B cell (primary cell): ENCODE data around the gene SLC25A26. TPM values are rescaled to one million over a fixed set of nuclear protein-coding genes. Genes with fewer than 3 reads are reported as not detected.

ENCODE experiments used
- ATAC-seq: fragments of 200-7000 bp; cut with Tn5 transposase; one replicate; pipeline ENCODE4 v1.10.0; 2021; ENCODE audit warnings: low read depth, mild to moderate bottlenecking, moderate number of reproducible peaks, moderate library complexity
- CTCF ChIA-PET: fragments of 350-600 bp; sonication (Branson Sonifier 250); formaldehyde crosslinking; loops from one replicate; lab custom pipeline; 2021; ENCODE audit warnings: antibody characterized with exemption, inconsistent platforms; lab: Charles Lee
- POLR2A ChIA-PET: fragments of 350-600 bp; sonication (Branson Sonifier 250); formaldehyde crosslinking; loops from one replicate; lab custom pipeline; 2021; ENCODE audit warnings: antibody characterized with exemption; lab: Charles Lee
- DNase-seq: peaks from one replicate; pipeline ENCODE4 v3.0.0; 2013
- H2AFZ ChIP-seq: 2 replicates; pipeline ENCODE4 v1.6.1; 2012; ENCODE audit warnings: mild to moderate bottlenecking, low read depth, low read length; ENCODE audit not compliant: insufficient read depth, poor library complexity, severe bottlenecking
- H3K27ac ChIP-seq, 2 donors: 1 replicate in 1 of 2; 2 replicates in 1 of 2; pipeline ENCODE4 v1.5.1; 2012 to 2013; ENCODE audit warnings: low read length in 2 of 2, mild to moderate bottlenecking in 2 of 2, moderate library complexity in 1 of 2
- H3K27me3 ChIP-seq, 4 experiments: fragments of 200-600 bp in 1 of 4; sonication (generic) in 1 of 4; replicated peaks in 1 of 4; 1 replicate in 2 of 4; 2 replicates in 2 of 4; pipeline versions ENCODE4 v1.6.1 to v1.7.0; 2013 to 2016; ENCODE audit warnings: low read length in 3 of 4, mild to moderate bottlenecking in 2 of 4, mixed read lengths in 1 of 4, moderate library complexity in 1 of 4; ENCODE audit not compliant: insufficient read depth in 4 of 4, control insufficient read depth in 3 of 4; ENCODE audit errors: control extremely low read depth in 1 of 4
- H3K36me3 ChIP-seq, 2 experiments: replicated peaks in 1 of 2; 1 replicate in 1 of 2; 2 replicates in 1 of 2; pipeline versions ENCODE4 v1.6.1 to v1.7.1; 2013; ENCODE audit warnings: low read length in 1 of 2; ENCODE audit not compliant: insufficient read depth in 2 of 2, control insufficient read depth in 1 of 2; ENCODE audit errors: control extremely low read depth in 1 of 2, extremely low read depth in 1 of 2
- H3K4me1 ChIP-seq, 2 donors: fragments of 200-600 bp in 1 of 2; sonication (generic) in 1 of 2; 1 replicate in 1 of 2; 2 replicates in 1 of 2; pipeline versions ENCODE4 v1.5.1 to v1.6.1; 2013 to 2017; ENCODE audit warnings: low read length in 2 of 2; ENCODE audit not compliant: control insufficient read depth in 2 of 2, insufficient read depth in 2 of 2
- H3K4me2 ChIP-seq: replicated peaks from 2 replicates; pipeline ENCODE3; 2012; ENCODE audit warnings: mild to moderate bottlenecking, low read depth, low read length; ENCODE audit not compliant: poor library complexity, severe bottlenecking
- H3K4me3 ChIP-seq, 5 experiments: fragments of 200-600 bp in 1 of 5; sonication (generic) in 1 of 5; 1 replicate in 3 of 5; 2 replicates in 2 of 5; pipeline versions ENCODE4 v1.5.1 to v1.7.0; 2011 to 2016; ENCODE audit warnings: low read length in 4 of 5, mild to moderate bottlenecking in 4 of 5, low read depth in 2 of 5, control low read depth in 1 of 5, moderate library complexity in 1 of 5; ENCODE audit not compliant: insufficient read depth in 1 of 5; ENCODE audit errors: control extremely low read depth in 1 of 5, extremely low read depth in 1 of 5
- H3K79me2 ChIP-seq: fragments of 200-600 bp; sonication (generic); one replicate; pipeline ENCODE4 v1.6.0; 2016; ENCODE audit warnings: low read length; ENCODE audit not compliant: control insufficient read depth, insufficient read depth
- H3K9ac ChIP-seq: fragments of 200-600 bp; sonication (generic); 2 replicates; pipeline ENCODE4 v1.6.1; 2017; ENCODE audit warnings: mild to moderate bottlenecking, low read length, moderate library complexity
- H3K9me3 ChIP-seq, 3 donors: one replicate each; pipeline versions ENCODE4 v1.6.1 to v1.7.1; 2013; ENCODE audit warnings: low read length in 2 of 3; ENCODE audit not compliant: control insufficient read depth in 2 of 3, insufficient read depth in 1 of 3; ENCODE audit errors: control extremely low read depth in 1 of 3
- H4K20me1 ChIP-seq: 2 replicates; pipeline ENCODE4 v1.6.0; 2012; ENCODE audit warnings: mild to moderate bottlenecking, low read length; ENCODE audit not compliant: insufficient read depth, control insufficient read depth, poor library complexity, severe bottlenecking
- H3K27ac Mint-ChIP-seq: one replicate; pipeline ENCODE4 v1.8.0; 2021; ENCODE audit warnings: mixed read lengths
- H3K27me3 Mint-ChIP-seq: one replicate; pipeline ENCODE4 v1.8.0; 2021; ENCODE audit warnings: mixed read lengths
- H3K4me1 Mint-ChIP-seq: one replicate; pipeline ENCODE4 v1.8.0; 2021; ENCODE audit warnings: mixed read lengths
- H3K4me3 Mint-ChIP-seq: one replicate; pipeline ENCODE4 v1.8.0; 2021; ENCODE audit warnings: mixed read lengths
- H3K9me3 Mint-ChIP-seq: one replicate; pipeline ENCODE4 v1.8.0; 2022; ENCODE audit warnings: mixed read lengths; ENCODE audit not compliant: insufficient read depth
- CTCF ChIP-seq: fragments of 200-600 bp; IDR thresholded peaks from one replicate; pipeline ENCODE4 v1.8.0; 2022; ENCODE audit warnings: antibody characterized with exemption, mild to moderate bottlenecking
- EZH2 ChIP-seq: IDR thresholded peaks from 2 replicates; pipeline ENCODE4 v1.6.1; 2012; ENCODE audit warnings: borderline replicate concordance, low read depth, mild to moderate bottlenecking, moderate library complexity, low read length; ENCODE audit not compliant: insufficient read depth, poor library complexity, severe bottlenecking
- WGBS: methylation state at CpG from one replicate; pipeline ENCODE4 v1.1.5; 2013; ENCODE audit warnings: missing lambda C conversion rate; ENCODE audit not compliant: insufficient coverage; 5-methylcytosine and 5-hydroxymethylcytosine counted together
- intact Hi-C: fragments of 100-400 bp; cut with micrococcal nuclease; formaldehyde crosslinking; loops from one replicate; pipeline ENCODE4 v1.10.0; 2022
- polyA plus RNA-seq: library from polyadenylated mRNA; depleted of rRNA; stranded (reverse); fragments of >200 nt; gene quantifications from 2 replicates; pipeline ENCODE4 v1.2.3, GENCODE V29; 2012
- total RNA-seq, 2 donors: library from RNA; stranded (reverse); fragments of 120-200 nt in 1 of 2; gene quantifications; 1 replicate in 1 of 2; 2 replicates in 1 of 2; pipeline versions ENCODE4 v1.2.3 to v1.2.4, GENCODE V29; 2013 to 2022

SLC25A26 gene
- total and polyA plus RNA-seq, 2 donors (not counting 1 experiment from before 2014, with no cell fraction given), result 22.3 to 23.8 TPM

- no peak overlapping the region for H2AFZ ChIP-seq
- H3K27ac ChIP-seq, result no peak overlapping the region
- intact Hi-C loops, result no loop called here
- no peak overlapping the region for H3K4me3 ChIP-seq
- H3K4me1 Mint-ChIP-seq, result no peaks in the 10 kb centered on the region
- H3K4me1 ChIP-seq, result no peaks in the 10 kb centered on the region
- no peak overlapping the region for H3K4me3 Mint-ChIP-seq
- no peaks in the 10 kb centered on the region for H3K9me3 ChIP-seq
- H3K36me3 ChIP-seq, result peaks cover 3 to 9% of the 10 kb centered on the region in 2 experiments
- no peaks in the 10 kb centered on the region for H3K79me2 ChIP-seq
- H3K9me3 Mint-ChIP-seq, result no peaks in the 10 kb centered on the region
- no peak for TF ChIP-seq EZH2
- no peak overlapping the region for H3K4me2 ChIP-seq
- DNase-seq (no peak), ATAC-seq (no peak)
- no peaks in the 10 kb centered on the region for H3K27me3 Mint-ChIP-seq
- H4K20me1 ChIP-seq, result no peaks in the 10 kb centered on the region
- ChIA-PET POLR2A (no interaction called here), CTCF (interaction anchor here (2.6 kb wide), 1 partner anchor 117 kb away, joined by 12 read pairs; no protein-coding TSS in a partner anchor)
- 97% methylated on average over 7 of the region's 7 CpGs for WGBS
- no peak overlapping the region for H3K9ac ChIP-seq
- H3K27ac Mint-ChIP-seq, result no peak overlapping the region
- H3K27me3 ChIP-seq, result no peaks in the 10 kb centered on the region
Measured at GRCh38 chr3:66371432-66371831, 150.6 kb downstream of the SLC25A26 start.

- peaks cover 5 to 17% of the 10 kb centered on the region in 2 experiments for H3K36me3 ChIP-seq
- Mint-ChIP-seq H3K9me3 (no peaks in the 10 kb centered on the region), H3K27ac (no peak overlapping the region), H3K27me3 (no peaks in the 10 kb centered on the region), H3K4me3 (no peak overlapping the region), H3K4me1 (no peaks in the 10 kb centered on the region)
- no peaks in the 10 kb centered on the region for H3K4me1 ChIP-seq
- ChIA-PET POLR2A (no interaction called here), CTCF (interaction anchor here (0.6 to 2.6 kb wide), 7 partner anchors 35 to 449 kb away, joined by 3 to 12 read pairs (median 3); no protein-coding TSS in a partner anchor)
- H3K4me2 ChIP-seq, result no peak overlapping the region
- no peaks in the 10 kb centered on the region for H3K9me3 ChIP-seq
- WGBS, result 96% methylated on average over 16 of the region's 18 CpGs
- DNase-seq (no peak), ATAC-seq (peak; percentile 39)
- no peak overlapping the region for H3K27ac ChIP-seq
- H2AFZ ChIP-seq, result no peak overlapping the region
- no peak overlapping the region for H3K9ac ChIP-seq
- no peaks in the 10 kb centered on the region for H3K79me2 ChIP-seq
- H3K4me3 ChIP-seq, result no peak overlapping the region
- TF ChIP-seq EZH2 (no peak), CTCF (no peak)
- intact Hi-C loops, result loop anchor here (1.0 kb wide), 1 partner anchor 97 kb away; no protein-coding TSS in a partner anchor
- no peaks in the 10 kb centered on the region for H3K27me3 ChIP-seq
- no peaks in the 10 kb centered on the region for H4K20me1 ChIP-seq
Measured at GRCh38 chr3:66372681-66373350, 152.0 kb downstream of the SLC25A26 start.
